ENCODE data around the gene PARD3.

DNA sequence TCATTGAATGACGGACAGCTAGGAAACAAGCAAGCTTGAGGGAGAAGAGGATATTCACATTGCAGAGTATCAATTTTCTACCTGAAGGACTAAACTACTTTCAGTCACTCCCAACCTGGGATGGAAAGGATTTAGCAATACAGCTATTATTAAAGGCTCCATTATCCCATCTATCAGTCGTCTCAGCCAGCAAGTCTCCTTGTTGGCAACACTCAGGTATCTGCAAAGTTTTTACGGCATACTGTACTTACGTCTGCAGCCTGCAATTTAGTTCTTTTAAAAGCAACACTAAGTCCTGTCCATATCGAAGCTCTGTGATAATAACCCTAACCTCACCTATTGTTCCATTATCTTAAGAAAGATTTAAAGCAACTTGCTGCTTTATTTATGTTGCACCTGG is 689.4 kb downstream of the PARD3 start:
- TF ChIP-seq, protein P1, sequence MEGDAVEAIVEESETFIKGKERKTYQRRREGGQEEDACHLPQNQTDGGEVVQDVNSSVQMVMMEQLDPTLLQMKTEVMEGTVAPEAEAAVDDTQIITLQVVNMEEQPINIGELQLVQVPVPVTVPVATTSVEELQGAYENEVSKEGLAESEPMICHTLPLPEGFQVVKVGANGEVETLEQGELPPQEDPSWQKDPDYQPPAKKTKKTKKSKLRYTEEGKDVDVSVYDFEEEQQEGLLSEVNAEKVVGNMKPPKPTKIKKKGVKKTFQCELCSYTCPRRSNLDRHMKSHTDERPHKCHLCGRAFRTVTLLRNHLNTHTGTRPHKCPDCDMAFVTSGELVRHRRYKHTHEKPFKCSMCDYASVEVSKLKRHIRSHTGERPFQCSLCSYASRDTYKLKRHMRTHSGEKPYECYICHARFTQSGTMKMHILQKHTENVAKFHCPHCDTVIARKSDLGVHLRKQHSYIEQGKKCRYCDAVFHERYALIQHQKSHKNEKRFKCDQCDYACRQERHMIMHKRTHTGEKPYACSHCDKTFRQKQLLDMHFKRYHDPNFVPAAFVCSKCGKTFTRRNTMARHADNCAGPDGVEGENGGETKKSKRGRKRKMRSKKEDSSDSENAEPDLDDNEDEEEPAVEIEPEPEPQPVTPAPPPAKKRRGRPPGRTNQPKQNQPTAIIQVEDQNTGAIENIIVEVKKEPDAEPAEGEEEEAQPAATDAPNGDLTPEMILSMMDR (IDR thresholded peaks at IDR 0.05): no peak
- no peak for TF ChIP-seq POLR2A (IDR thresholded peaks at IDR 0.05)
- no peak for TF ChIP-seq EP300 (IDR thresholded peaks at IDR 0.05)
